GM20431 (cell line): ENCODE data around the gene NPAS3.

Experiments
- in situ Hi-C: fragments of 300-500 bp; cut with MseI, MboI; formaldehyde crosslinking; loops from one replicate; pipeline ENCODE4 v1.15.0; 2020; ENCODE audit warnings: low sequenced_read_pairs; ENCODE audit not compliant: unreplicated experiment

Gene NPAS3

GRCh38 chr14:33634631-33635030 is 696.0 kb downstream of the NPAS3 start:
- in situ Hi-C loops: no loop called here

- in situ Hi-C loops: no loop called here
Measured at GRCh38 chr14:33636716-33637115, 698.0 kb downstream of the NPAS3 start.

DNA sequence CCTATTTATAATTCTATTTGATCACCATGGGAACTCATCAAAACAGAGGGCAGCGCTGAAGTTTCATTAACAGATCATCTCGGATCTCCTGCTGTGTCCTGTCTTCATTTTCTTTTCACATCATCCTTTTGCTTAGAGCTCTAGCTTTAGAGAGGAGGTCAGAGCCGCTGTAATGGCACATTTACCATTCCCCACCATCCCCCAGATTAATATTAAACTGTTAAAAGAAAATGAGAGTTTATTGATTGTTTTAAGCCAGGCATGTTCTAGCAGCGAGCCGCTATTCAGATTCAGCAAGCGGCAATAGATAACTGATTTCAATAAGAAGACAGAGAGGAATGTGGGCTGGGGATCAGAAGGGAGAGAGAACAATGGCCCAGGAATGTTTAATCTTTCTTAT is 703.4 kb downstream of the NPAS3 start:
- in situ Hi-C loops: no loop called here

DNA sequence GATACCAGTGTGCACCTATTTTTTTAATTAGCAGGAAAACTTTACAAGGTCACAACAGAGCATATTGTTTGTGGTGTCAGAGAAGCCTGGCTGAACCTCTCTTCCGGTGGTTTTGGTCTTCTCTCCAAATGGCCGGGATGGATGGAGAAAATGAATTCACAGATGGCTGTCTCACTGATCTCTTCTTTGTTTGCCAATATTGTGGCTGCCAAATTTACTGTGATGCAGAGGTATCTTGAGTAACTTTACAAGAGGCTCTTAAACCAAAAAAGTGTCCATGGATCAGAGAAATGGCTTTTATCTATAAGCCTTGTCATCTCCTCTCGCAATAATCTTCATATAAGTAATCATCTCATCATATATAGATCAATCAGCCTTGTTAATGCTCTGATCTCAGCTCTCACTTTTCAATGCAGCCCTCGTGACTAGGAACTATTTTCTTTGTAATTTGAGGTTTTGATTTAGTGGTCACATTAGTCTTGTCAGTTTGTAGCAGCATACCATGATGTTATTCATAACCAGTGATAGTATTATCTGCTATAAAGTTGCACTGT is 704.1 kb downstream of the NPAS3 start:
- in situ Hi-C loops: no loop called here

GRCh38 chr14:33643426-33644181 is 704.9 kb downstream of the NPAS3 start:
- in situ Hi-C loops: no loop called here

DNA sequence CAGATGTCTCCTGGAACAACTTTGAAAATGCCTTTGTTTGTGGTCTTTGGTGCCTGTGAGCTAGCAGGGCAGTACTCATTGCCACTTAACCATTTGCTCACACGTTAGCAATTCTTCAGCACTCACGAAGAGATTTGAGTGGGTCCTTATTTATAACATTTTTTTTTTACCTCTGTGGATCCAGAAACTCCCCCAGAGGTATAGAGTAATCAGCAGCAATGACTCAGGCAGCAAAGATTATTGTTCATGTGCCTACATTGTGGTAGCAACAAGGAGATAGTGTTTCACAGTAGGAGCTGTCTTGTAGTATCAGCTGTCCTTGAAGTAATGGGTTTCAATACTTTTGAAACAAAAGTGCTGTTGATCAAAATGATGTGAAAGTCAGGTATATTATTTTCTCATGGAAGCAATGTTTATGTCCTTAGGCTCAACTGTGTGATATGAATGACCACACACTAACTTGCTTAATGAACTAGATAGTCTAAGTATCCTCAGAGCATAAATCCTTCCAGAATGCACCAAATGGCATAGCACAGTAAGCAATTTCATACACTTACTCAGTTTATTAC is 708.1 kb downstream of the NPAS3 start:
- in situ Hi-C loops: no loop called here

DNA sequence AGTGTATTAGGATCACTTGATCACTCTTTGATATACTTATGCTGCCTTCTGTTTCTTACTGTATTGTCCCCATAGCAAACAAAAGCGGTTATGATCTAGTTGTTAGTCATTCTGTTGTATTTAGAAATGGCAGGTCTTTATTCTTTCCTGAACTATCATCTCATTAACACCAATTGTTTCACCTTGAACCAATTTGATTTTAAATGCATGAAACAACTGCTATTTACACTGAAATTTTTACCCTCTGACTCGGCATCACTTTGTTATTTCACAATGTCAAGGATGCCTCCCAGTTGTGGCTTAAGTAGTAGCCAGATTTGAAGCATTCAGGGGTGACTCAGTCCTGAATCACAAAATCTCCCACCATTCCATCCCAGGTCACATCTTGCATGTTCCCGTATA is 708.7 kb downstream of the NPAS3 start:
- in situ Hi-C loops: no loop called here

DNA sequence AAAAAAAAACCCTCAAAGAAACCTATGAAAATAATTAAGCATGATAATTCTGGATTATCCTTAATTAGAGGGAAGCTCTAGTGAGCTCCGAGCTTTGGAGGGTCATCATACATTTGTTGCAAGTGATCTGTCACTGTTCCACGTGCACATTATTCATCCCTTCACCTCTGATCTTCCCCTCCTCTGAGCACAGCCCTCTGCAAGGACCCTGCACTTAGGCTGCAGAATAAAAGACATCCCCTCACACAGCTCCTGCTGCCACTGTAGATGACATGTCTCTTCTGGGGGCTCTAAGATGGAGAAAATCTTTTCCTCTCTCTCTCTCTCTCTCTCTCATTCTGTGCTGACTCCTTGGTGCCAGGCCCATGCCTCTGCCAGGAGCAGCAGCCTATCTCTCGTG is 711.8 kb downstream of the NPAS3 start:
- in situ Hi-C loops: no loop called here

DNA sequence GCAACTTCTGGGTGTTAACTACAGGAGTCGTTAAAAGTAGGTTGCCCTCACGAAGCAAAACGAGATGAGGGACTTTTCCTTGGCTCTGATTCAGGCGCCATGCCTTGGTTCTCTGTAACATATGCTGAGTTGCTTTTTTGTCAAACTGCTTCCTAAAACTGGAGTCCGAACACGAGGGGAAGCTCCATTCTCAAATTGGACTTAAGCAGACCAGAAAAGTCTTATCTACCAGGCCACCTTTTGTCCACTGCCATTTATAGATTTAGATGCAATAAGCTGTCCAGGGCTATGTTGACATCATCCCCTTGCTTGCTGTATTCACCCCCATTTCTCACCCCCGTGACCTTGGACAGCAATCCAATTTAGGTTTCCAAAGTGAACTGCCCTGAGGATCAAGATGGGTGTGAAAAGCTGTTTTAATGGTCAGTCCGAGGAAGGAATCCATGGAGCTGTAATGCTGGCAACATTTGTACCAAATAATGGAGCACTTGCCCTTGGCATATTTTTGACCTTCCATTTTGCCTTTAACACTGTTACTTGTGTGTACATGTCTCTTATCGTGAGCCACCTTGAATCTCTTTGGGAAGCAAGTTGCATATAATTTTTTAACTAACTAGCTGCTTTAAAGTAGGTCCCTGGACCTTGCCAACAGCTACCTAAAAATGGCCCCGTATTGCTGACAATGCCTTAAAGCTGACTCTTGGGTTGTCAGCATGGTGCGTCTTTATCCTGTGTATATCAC is 714.1 kb downstream of the NPAS3 start:
- in situ Hi-C loops: no loop called here

- in situ Hi-C loops: no loop called here
Measured at GRCh38 chr14:33653308-33653695, 714.6 kb downstream of the NPAS3 start.

- in situ Hi-C loops: no loop called here
Measured at GRCh38 chr14:33655421-33655820, 716.7 kb downstream of the NPAS3 start.

DNA sequence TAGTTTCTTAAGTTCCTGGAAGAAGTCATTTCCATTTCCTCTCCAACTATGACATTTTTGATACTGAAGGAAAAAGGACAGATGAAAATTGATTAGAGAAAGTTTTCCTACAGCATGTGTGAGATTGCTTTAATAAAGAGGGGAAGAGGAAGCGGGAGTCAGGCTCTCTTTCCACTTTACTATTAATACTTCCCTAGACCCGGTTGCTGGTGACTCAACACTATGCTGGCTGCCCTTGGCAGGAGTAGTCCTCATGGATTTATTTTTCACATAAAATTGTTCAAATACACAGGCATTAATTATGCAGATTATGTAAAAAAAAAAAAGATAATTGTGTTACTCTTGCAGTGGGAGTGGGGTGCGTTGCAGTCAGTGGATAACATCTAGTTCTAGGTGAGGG is 718.8 kb downstream of the NPAS3 start:
- in situ Hi-C loops: no loop called here

DNA sequence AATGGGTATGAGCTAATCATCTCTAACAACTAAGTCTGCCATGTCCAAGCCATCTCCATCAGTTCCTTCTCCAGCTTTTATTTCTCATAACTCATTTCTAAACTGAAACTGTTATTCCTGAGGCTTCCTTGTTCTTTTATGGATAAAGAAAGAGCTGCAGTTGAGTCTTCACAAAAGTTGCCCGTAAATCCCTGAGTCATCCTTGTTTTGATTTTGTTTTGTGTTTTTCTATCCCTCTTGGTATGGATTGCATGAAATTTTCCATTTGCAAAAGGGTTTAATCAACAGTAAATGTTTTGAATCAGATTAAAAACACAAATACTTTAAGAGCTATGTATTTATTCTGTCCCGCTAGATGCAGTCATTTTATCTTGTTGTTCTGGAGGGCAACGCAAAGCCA is 721.6 kb downstream of the NPAS3 start:
- in situ Hi-C loops: no loop called here

DNA sequence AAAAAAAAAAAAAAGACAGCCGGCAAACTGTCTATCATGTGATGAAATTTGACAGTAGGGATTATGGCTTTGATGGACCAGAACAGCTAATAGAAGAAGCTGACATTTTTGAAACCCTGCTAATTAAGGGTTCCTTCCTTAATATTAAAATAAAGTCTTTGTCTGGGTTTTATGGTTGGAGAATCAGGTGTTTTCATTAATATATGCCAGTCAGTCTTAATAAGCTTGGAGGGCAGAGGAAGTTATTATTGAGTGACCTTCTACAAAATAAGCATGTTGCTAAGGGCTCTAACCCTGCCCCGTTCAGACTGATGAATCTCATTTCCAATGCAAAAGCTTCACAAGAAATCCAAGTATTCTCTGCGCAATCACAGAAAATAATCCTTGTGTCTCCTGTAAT is 722.4 kb downstream of the NPAS3 start:
- in situ Hi-C loops: no loop called here

- in situ Hi-C loops: no loop called here
Measured at GRCh38 chr14:33668066-33668465, 729.4 kb downstream of the NPAS3 start.

DNA sequence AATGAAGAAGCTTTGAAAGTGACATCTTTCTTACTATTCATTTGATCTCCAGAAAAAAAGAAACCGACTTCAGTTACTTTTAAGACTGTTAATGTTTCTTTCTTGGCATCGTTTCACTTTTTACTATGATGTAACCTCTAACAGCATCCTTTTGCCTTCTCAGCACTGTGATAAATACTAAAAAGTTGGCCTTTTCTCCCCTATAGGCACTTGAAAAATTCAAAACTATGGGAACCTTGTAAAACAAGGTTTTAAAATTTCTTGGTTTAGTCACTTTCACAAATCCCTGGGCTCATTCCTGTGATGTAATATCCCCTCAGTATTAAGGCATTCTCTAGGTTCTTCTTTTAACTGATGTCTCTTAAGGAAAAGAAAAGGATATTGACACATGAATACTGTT is 730.4 kb downstream of the NPAS3 start:
- in situ Hi-C loops: no loop called here

DNA sequence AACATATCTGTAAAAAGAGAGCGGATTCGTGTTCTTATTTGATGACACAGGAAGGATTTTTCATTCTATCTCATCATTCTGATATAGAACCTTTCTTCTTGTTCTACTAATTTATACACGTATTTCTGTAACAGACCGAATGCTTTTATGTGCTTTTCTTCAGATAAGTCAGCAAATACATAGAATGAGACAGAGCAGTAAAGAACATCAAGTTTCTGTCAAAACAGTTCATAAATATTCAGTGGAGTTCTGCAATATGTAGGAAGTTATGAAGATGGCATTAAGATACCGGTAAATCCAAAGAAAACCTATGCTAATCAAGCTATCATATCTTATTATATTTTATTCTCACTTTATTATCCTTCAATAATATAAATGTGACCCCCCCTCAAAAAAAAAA is 731.6 kb downstream of the NPAS3 start:
- in situ Hi-C loops: no loop called here

DNA sequence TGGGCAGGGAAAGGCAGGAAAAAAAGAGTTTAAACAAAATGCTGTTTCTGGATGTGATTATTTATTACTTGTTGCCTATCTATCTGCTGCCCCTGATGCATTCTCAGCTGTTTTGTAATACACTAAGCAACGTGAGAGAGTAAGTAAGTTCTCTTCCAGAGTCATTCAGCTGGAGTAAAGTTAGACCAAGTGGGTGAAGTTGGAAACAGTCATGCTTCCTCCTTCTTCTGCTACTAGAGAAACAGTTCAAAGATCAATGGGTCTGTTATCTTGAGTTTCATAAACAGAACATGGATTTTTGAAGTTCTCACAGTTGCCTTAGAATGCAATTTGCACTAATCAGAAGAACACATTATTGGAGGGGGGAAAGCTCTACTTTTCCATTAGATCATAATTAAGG is 732.9 kb downstream of the NPAS3 start:
- in situ Hi-C loops: no loop called here

- in situ Hi-C loops: no loop called here
Measured at GRCh38 chr14:33674927-33675326, 736.2 kb downstream of the NPAS3 start.

DNA sequence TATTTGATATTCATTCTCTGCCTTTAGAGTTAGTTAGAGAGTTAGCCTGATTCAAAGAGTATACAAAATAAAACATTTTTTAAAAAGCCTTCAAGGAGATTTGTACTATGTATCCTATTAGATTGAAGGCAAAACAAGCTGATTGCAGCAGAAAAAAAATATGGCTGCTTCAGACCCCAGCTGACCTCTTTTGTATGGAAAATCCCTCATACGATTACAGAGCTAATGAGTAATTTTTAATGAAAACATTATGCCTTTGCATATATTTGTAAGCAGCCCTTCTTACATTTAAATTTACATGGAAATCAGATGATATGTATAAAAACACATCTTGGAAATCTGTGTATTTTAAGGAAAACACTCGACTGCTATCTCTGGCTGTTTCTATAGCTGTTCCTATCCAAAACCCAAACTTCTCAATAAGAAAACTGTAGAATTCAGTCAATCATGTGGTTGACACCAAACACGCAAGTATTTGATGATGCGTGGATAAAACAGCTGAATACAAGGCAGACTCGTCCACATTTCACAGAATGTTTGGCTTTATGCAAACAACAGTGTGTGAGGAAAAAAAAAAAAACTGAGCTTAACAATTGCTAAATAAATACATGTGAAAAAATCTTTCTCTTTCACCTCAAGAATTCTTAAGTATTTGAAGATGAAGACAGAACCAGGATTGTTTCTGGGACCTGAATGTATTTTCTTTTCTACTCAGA is 736.9 kb downstream of the NPAS3 start:
- in situ Hi-C loops: no loop called here
